B cell (primary cell): ENCODE data around the gene DACH1. TPM values are rescaled to one million over a fixed set of nuclear protein-coding genes. Genes with fewer than 3 reads are reported as not detected.

Experiments used
- ATAC-seq: fragments of 200-7000 bp; cut with Tn5 transposase; one replicate; pipeline ENCODE4 v1.10.0; 2021; ENCODE audit warnings: low read depth, mild to moderate bottlenecking, moderate number of reproducible peaks, moderate library complexity
- CTCF ChIA-PET: fragments of 350-600 bp; sonication (Branson Sonifier 250); formaldehyde crosslinking; loops from one replicate; lab custom pipeline; 2021; ENCODE audit warnings: antibody characterized with exemption, inconsistent platforms; lab: Charles Lee
- POLR2A ChIA-PET: fragments of 350-600 bp; sonication (Branson Sonifier 250); formaldehyde crosslinking; loops from one replicate; lab custom pipeline; 2021; ENCODE audit warnings: antibody characterized with exemption; lab: Charles Lee
- DNase-seq: peaks from one replicate; pipeline ENCODE4 v3.0.0; 2013
- H2AFZ ChIP-seq: 2 replicates; pipeline ENCODE4 v1.6.1; 2012; ENCODE audit warnings: mild to moderate bottlenecking, low read depth, low read length; ENCODE audit not compliant: insufficient read depth, poor library complexity, severe bottlenecking
- H3K27ac ChIP-seq, 2 donors: 1 replicate in 1 of 2; 2 replicates in 1 of 2; pipeline ENCODE4 v1.5.1; 2012 to 2013; ENCODE audit warnings: low read length in 2 of 2, mild to moderate bottlenecking in 2 of 2, moderate library complexity in 1 of 2
- H3K27me3 ChIP-seq, 4 experiments: fragments of 200-600 bp in 1 of 4; sonication (generic) in 1 of 4; replicated peaks in 1 of 4; 1 replicate in 2 of 4; 2 replicates in 2 of 4; pipeline versions ENCODE4 v1.6.1 to v1.7.0; 2013 to 2016; ENCODE audit warnings: low read length in 3 of 4, mild to moderate bottlenecking in 2 of 4, mixed read lengths in 1 of 4, moderate library complexity in 1 of 4; ENCODE audit not compliant: insufficient read depth in 4 of 4, control insufficient read depth in 3 of 4; ENCODE audit errors: control extremely low read depth in 1 of 4
- H3K36me3 ChIP-seq, 2 experiments: replicated peaks in 1 of 2; 1 replicate in 1 of 2; 2 replicates in 1 of 2; pipeline versions ENCODE4 v1.6.1 to v1.7.1; 2013; ENCODE audit warnings: low read length in 1 of 2; ENCODE audit not compliant: insufficient read depth in 2 of 2, control insufficient read depth in 1 of 2; ENCODE audit errors: control extremely low read depth in 1 of 2, extremely low read depth in 1 of 2
- H3K4me1 ChIP-seq, 2 donors: fragments of 200-600 bp in 1 of 2; sonication (generic) in 1 of 2; 1 replicate in 1 of 2; 2 replicates in 1 of 2; pipeline versions ENCODE4 v1.5.1 to v1.6.1; 2013 to 2017; ENCODE audit warnings: low read length in 2 of 2; ENCODE audit not compliant: control insufficient read depth in 2 of 2, insufficient read depth in 2 of 2
- H3K4me2 ChIP-seq: replicated peaks from 2 replicates; pipeline ENCODE3; 2012; ENCODE audit warnings: mild to moderate bottlenecking, low read depth, low read length; ENCODE audit not compliant: poor library complexity, severe bottlenecking
- H3K4me3 ChIP-seq, 5 experiments: fragments of 200-600 bp in 1 of 5; sonication (generic) in 1 of 5; 1 replicate in 3 of 5; 2 replicates in 2 of 5; pipeline versions ENCODE4 v1.5.1 to v1.7.0; 2011 to 2016; ENCODE audit warnings: low read length in 4 of 5, mild to moderate bottlenecking in 4 of 5, low read depth in 2 of 5, control low read depth in 1 of 5, moderate library complexity in 1 of 5; ENCODE audit not compliant: insufficient read depth in 1 of 5; ENCODE audit errors: control extremely low read depth in 1 of 5, extremely low read depth in 1 of 5
- H3K79me2 ChIP-seq: fragments of 200-600 bp; sonication (generic); one replicate; pipeline ENCODE4 v1.6.0; 2016; ENCODE audit warnings: low read length; ENCODE audit not compliant: control insufficient read depth, insufficient read depth
- H3K9ac ChIP-seq: fragments of 200-600 bp; sonication (generic); 2 replicates; pipeline ENCODE4 v1.6.1; 2017; ENCODE audit warnings: mild to moderate bottlenecking, low read length, moderate library complexity
- H3K9me3 ChIP-seq, 3 donors: one replicate each; pipeline versions ENCODE4 v1.6.1 to v1.7.1; 2013; ENCODE audit warnings: low read length in 2 of 3; ENCODE audit not compliant: control insufficient read depth in 2 of 3, insufficient read depth in 1 of 3; ENCODE audit errors: control extremely low read depth in 1 of 3
- H4K20me1 ChIP-seq: 2 replicates; pipeline ENCODE4 v1.6.0; 2012; ENCODE audit warnings: mild to moderate bottlenecking, low read length; ENCODE audit not compliant: insufficient read depth, control insufficient read depth, poor library complexity, severe bottlenecking
- H3K27ac Mint-ChIP-seq: one replicate; pipeline ENCODE4 v1.8.0; 2021; ENCODE audit warnings: mixed read lengths
- H3K27me3 Mint-ChIP-seq: one replicate; pipeline ENCODE4 v1.8.0; 2021; ENCODE audit warnings: mixed read lengths
- H3K4me1 Mint-ChIP-seq: one replicate; pipeline ENCODE4 v1.8.0; 2021; ENCODE audit warnings: mixed read lengths
- H3K4me3 Mint-ChIP-seq: one replicate; pipeline ENCODE4 v1.8.0; 2021; ENCODE audit warnings: mixed read lengths
- H3K9me3 Mint-ChIP-seq: one replicate; pipeline ENCODE4 v1.8.0; 2022; ENCODE audit warnings: mixed read lengths; ENCODE audit not compliant: insufficient read depth
- EZH2 ChIP-seq: IDR thresholded peaks from 2 replicates; pipeline ENCODE4 v1.6.1; 2012; ENCODE audit warnings: borderline replicate concordance, low read depth, mild to moderate bottlenecking, moderate library complexity, low read length; ENCODE audit not compliant: insufficient read depth, poor library complexity, severe bottlenecking
- WGBS: methylation state at CpG from one replicate; pipeline ENCODE4 v1.1.5; 2013; ENCODE audit warnings: missing lambda C conversion rate; ENCODE audit not compliant: insufficient coverage; 5-methylcytosine and 5-hydroxymethylcytosine counted together
- intact Hi-C: fragments of 100-400 bp; cut with micrococcal nuclease; formaldehyde crosslinking; loops from one replicate; pipeline ENCODE4 v1.10.0; 2022
- polyA plus RNA-seq: library from polyadenylated mRNA; depleted of rRNA; stranded (reverse); fragments of >200 nt; gene quantifications from 2 replicates; pipeline ENCODE4 v1.2.3, GENCODE V29; 2012
- total RNA-seq, 2 donors: library from RNA; stranded (reverse); fragments of 120-200 nt in 1 of 2; gene quantifications; 1 replicate in 1 of 2; 2 replicates in 1 of 2; pipeline versions ENCODE4 v1.2.3 to v1.2.4, GENCODE V29; 2013 to 2022
- TF ChIP-seq, protein P1 (sequence below): fragments of 200-600 bp; IDR thresholded peaks from one replicate; pipeline ENCODE4 v1.8.0; 2022; ENCODE audit warnings: antibody characterized with exemption, mild to moderate bottlenecking

Gene DACH1
- total and polyA plus RNA-seq, 2 donors (not counting 1 experiment from before 2014, with no cell fraction given): not detected

DNA sequence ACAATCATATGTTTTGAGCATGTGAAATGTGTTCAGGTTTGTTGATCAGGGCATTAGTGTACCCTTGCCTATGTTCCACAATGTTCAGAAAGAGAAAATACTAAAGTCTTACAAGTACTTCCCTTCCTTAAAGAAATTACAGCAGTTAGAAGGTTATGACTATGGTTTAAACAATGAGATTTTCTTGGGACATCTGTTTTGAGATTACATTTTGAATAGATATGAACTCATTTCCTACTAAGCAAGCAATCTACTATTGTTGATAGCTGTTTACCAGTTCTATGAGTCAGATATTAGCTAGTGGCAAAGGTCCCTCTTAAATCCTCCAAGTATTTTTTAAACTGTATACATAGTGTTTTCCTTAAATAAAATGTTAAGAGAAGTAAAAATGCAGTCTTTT lies 241.3 kb downstream of the DACH1 start:
- H3K4me1 Mint-ChIP-seq: no peaks in the 10 kb centered on the region
- POLR2A ChIA-PET: no interaction called here

DNA sequence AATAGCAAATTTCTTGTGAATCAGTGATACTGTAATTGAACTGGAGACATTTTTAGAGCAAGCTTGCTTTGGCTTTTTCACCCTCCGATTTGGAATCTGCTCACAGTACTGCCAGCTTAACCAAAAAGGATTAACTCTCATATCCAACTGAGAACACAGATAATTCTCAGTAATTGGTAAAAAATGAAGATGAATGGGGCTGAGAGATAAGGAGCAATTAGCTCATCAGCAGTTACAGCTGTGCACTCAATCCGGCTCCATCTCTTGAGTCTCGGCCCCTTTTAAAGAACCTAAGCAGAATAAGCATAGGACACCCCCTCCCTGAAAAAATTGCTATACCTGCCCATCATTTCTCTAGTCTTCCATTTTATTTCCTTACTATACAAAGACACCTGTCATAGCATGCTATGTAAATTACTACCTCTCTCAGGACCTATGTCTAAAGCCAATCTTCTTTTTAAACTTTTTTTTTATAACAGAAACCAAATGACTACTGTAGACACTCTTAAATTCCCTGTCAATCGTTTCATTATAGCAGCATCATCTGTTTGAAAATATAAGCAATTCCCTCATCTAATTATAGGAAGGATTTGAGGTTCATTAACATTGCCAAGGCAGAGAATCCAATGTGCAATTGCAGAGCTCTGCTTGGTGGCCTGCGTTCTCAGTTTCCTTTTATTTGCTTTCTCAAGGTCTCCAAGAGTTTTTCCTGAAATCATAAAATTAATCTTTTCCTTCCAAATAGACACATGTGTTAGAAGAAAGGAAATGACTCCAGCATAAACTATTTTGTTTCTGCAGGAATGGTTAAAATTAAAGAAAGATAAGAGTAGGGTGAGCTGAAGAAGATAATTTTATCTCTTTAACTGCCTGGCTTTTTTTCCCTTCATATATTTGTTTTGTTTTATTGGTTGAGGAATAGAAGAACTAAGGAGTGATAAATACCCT lies 242.1 kb downstream of the DACH1 start:
- intact Hi-C loops: no loop called here
- Histone ChIP-seq H3K27me3 (no peaks in the 10 kb centered on the region), H3K9me3 (no peaks in the 10 kb centered on the region), H3K27ac (no peak overlapping the region), H2AFZ (no peak overlapping the region), H4K20me1 (no peaks in the 10 kb centered on the region), H3K4me3 (no peak overlapping the region), H3K79me2 (no peaks in the 10 kb centered on the region), H3K9ac (no peak overlapping the region), H3K36me3 (no peaks in the 10 kb centered on the region), H3K4me2 (no peak overlapping the region), H3K4me1 (no peaks in the 10 kb centered on the region)
- ATAC-seq (no peak), DNase-seq (no peak)
- H3K27me3 Mint-ChIP-seq: no peaks in the 10 kb centered on the region
- POLR2A ChIA-PET: no interaction called here
- TF ChIP-seq, protein P1, sequence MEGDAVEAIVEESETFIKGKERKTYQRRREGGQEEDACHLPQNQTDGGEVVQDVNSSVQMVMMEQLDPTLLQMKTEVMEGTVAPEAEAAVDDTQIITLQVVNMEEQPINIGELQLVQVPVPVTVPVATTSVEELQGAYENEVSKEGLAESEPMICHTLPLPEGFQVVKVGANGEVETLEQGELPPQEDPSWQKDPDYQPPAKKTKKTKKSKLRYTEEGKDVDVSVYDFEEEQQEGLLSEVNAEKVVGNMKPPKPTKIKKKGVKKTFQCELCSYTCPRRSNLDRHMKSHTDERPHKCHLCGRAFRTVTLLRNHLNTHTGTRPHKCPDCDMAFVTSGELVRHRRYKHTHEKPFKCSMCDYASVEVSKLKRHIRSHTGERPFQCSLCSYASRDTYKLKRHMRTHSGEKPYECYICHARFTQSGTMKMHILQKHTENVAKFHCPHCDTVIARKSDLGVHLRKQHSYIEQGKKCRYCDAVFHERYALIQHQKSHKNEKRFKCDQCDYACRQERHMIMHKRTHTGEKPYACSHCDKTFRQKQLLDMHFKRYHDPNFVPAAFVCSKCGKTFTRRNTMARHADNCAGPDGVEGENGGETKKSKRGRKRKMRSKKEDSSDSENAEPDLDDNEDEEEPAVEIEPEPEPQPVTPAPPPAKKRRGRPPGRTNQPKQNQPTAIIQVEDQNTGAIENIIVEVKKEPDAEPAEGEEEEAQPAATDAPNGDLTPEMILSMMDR: no peak
- TF ChIP-seq EZH2: no peak
- 80% methylated on average over 1 of the region's 5 CpGs for WGBS
- CTCF ChIA-PET: no interaction called here
- peaks cover 3% of the 10 kb centered on the region for H3K9me3 Mint-ChIP-seq
- no peaks in the 10 kb centered on the region for H3K4me1 Mint-ChIP-seq
- no peak overlapping the region for H3K4me3 Mint-ChIP-seq
- H3K27ac Mint-ChIP-seq: no peak overlapping the region

More for the DNA sequence above, 241.3 kb downstream of the DACH1 start:
- CTCF ChIA-PET: no interaction called here
- H3K27me3 Mint-ChIP-seq: no peaks in the 10 kb centered on the region
- H3K27ac ChIP-seq: no peak overlapping the region
- no peaks in the 10 kb centered on the region for H3K27me3 ChIP-seq
- H3K9ac ChIP-seq: no peak overlapping the region
- H3K79me2 ChIP-seq: no peaks in the 10 kb centered on the region
- no peaks in the 10 kb centered on the region for H3K4me1 ChIP-seq
- H3K27ac Mint-ChIP-seq: no peak overlapping the region
- peaks cover 3% of the 10 kb centered on the region for H3K9me3 Mint-ChIP-seq
- no peak overlapping the region for H3K4me2 ChIP-seq
- TF ChIP-seq EZH2: no peak
- TF ChIP-seq, protein P1: no peak
- no peak overlapping the region for H3K4me3 ChIP-seq
- H3K9me3 ChIP-seq: no peaks in the 10 kb centered on the region
- no peak overlapping the region for H2AFZ ChIP-seq
- ATAC-seq (no peak), DNase-seq (no peak)
- no peaks in the 10 kb centered on the region for H4K20me1 ChIP-seq
- intact Hi-C loops: no loop called here
- H3K4me3 Mint-ChIP-seq: no peak overlapping the region
- no peaks in the 10 kb centered on the region for H3K36me3 ChIP-seq
